Astrocyte (in vitro differentiated cells and primary cell): ENCODE data around the gene HINFP.

Experiments used
- CTCF ChIP-seq: IDR thresholded peaks from 2 replicates; pipeline ENCODE4 v1.5.1; 2011; ENCODE audit warnings: low read depth, mild to moderate bottlenecking, inconsistent platforms, low read length, moderate library complexity; ENCODE audit not compliant: insufficient read depth
- EZH2 ChIP-seq: IDR thresholded peaks from 2 replicates; pipeline ENCODE4 v1.6.1; 2012; ENCODE audit warnings: mild to moderate bottlenecking, low read length, inconsistent platforms; ENCODE audit not compliant: insufficient read depth

GRCh38 chr11:119178166-119178680 is 56.8 kb downstream of the HINFP start:
- no peak for TF ChIP-seq EZH2
- TF ChIP-seq CTCF = no peak
